Measurements from ENCODE around the gene CDC42BPA.

Gene CDC42BPA, protein sequence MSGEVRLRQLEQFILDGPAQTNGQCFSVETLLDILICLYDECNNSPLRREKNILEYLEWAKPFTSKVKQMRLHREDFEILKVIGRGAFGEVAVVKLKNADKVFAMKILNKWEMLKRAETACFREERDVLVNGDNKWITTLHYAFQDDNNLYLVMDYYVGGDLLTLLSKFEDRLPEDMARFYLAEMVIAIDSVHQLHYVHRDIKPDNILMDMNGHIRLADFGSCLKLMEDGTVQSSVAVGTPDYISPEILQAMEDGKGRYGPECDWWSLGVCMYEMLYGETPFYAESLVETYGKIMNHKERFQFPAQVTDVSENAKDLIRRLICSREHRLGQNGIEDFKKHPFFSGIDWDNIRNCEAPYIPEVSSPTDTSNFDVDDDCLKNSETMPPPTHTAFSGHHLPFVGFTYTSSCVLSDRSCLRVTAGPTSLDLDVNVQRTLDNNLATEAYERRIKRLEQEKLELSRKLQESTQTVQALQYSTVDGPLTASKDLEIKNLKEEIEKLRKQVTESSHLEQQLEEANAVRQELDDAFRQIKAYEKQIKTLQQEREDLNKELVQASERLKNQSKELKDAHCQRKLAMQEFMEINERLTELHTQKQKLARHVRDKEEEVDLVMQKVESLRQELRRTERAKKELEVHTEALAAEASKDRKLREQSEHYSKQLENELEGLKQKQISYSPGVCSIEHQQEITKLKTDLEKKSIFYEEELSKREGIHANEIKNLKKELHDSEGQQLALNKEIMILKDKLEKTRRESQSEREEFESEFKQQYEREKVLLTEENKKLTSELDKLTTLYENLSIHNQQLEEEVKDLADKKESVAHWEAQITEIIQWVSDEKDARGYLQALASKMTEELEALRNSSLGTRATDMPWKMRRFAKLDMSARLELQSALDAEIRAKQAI (N-terminal part only)

DNA sequence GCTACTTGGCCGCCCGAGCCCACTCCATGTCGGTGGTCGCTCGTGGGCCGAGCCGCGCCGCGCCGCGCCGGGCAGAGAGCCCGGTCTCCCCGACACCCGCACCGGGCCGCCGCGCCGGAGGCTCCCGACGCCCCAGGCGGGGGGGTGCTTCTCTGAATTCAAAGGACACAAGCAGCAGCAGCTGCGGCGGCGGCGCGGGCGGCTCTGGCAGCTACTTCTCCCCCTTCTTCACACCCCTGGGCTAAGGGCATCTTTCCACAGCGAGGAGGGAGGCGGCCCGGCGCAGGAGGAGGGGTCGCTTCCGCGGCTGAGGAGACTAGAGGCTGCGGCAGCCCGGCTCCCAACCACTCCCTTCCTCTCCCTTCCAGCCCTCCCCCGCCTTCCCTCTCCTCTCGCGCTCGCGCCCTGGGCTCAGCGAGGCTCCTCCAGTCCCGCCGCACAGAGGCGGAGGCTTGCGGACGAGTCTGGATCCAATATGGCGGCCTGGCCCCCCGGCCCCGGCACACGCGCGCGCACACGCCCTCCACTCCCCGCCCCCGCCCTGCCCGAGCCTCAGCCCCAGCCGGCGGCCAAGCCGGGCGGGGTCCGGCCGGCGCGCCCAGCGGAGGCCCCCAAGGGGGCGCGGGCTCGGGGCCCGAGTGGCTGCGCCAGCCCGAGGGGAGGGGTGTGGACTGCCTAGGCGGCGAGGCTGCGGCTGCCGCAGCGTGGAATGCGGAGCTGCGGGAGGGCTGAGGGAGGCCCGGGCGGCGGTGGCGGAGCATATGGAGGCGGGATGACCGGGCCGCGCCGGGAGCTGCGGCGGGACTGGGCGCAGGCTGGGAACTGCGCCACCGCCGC is at the start of gene CDC42BPA:
TSS of gene CDC42BPA (minus strand) at position 477 of the 837 bp plus-strand sequence. CDS start 1,310 bp downstream, outside the sequence.
- TF ChIP-seq EZH2 (IDR thresholded peaks at IDR 0.05) (no peak), POLR2AphosphoS5 (IDR thresholded peaks at IDR 0.05; ENCODE audit: borderline replicate concordance, low read depth, low read length) (peak; percentile 74)
- DNase-seq (ENCODE audit: low read depth, low spot score) = no peak

GRCh38 chr1:227368009-227368408 is 49.7 kb upstream of the CDC42BPA start:
- Histone ChIP-seq H3K9me3 (ENCODE audit: low read depth, low read length) (no peaks in the 10 kb centered on the region), H3K36me3 (ENCODE audit: insufficient read depth, low read length) (no peaks in the 10 kb centered on the region), H3K27ac (no peak overlapping the region), H3K9ac (ENCODE audit: insufficient read length) (no peak overlapping the region), H3K4me3 (no peak overlapping the region)
- no peak for DNase-seq (ENCODE audit: low read depth, low spot score)
- TF ChIP-seq EZH2 (IDR thresholded peaks at IDR 0.05) = no peak
- no peak for TF ChIP-seq POLR2AphosphoS5 (IDR thresholded peaks at IDR 0.05; ENCODE audit: borderline replicate concordance, low read depth, low read length)
- TF ChIP-seq FOXP2 (optimal IDR thresholded peaks at IDR 0.05; ENCODE audit: control extremely low read depth, extremely low read length, insufficient read depth) = no peak

More for the DNA sequence above, at the start of gene CDC42BPA:
- H3K9me3 ChIP-seq (ENCODE audit: low read depth, low read length) = no peaks in the 10 kb centered on the region
- H3K9ac ChIP-seq (ENCODE audit: insufficient read length) = peak within 1 kb of the TSS; percentile 90
- H3K4me3 ChIP-seq = peak within 1 kb of the TSS; percentile 79
- H3K36me3 ChIP-seq (ENCODE audit: insufficient read depth, low read length) = peaks cover under 1% of the 10 kb centered on the region; the same call in 1 of the 2 replicates
- peak within 1 kb of the TSS; percentile 91 for H3K27ac ChIP-seq

DNA sequence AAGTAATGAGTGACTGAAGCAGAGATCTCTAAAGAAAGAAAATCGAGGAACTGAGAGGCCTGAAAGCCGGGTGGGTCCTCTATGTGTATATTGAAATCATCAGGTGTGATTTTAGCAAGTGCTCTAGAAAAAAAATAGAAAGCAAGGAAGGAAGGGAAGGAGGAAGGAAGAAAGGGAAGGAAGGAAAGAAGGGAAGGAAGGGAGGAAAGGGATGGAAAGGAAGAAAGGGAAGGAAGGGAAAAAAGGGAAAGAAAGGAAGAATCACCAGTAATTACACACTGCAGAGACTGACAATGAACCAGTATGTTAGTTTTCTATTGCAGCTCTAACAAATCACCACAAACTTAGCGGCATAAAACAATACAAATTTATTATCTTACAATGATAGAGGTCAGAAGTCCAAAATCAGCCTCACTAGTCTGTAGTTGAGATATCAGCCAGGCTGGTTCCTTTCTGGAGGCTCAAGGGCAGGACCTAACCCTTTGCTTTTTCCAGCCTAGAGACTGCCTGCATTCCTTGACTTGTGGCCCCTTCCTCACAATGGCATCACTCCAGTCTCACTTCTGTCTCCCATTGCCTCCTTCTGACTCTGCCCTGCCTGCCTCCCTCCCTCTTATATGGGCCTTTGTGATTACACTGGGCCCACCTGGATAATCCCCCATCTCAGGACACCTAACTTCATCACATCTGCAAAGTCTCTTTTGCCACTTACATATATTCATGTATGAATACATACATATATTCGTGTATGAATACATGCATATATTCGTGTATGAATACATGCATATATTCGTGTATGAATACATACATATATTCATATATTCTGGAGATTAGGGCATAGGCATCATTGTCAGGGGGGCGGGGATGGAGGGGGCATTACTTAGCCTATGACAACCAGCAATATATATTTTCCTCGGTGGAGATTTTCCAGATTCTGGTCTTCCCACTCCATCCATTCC is 47.5 kb upstream of the CDC42BPA start:
- no peak overlapping the region for H3K27ac ChIP-seq
- DNase-seq (ENCODE audit: low read depth, low spot score) = no peak
- no peak overlapping the region for H3K4me3 ChIP-seq
- no peaks in the 10 kb centered on the region for H3K9me3 ChIP-seq (ENCODE audit: low read depth, low read length)
- TF ChIP-seq FOXP2 (optimal IDR thresholded peaks at IDR 0.05; ENCODE audit: control extremely low read depth, extremely low read length, insufficient read depth) = no peak
- H3K9ac ChIP-seq (ENCODE audit: insufficient read length) = no peak overlapping the region
- H3K36me3 ChIP-seq (ENCODE audit: insufficient read depth, low read length) = no peaks in the 10 kb centered on the region

- DNase-seq (ENCODE audit: low read depth, low spot score) = no peak
- Histone ChIP-seq H3K4me3 (no peak overlapping the region), H3K9ac (ENCODE audit: insufficient read length) (no peak overlapping the region), H3K36me3 (ENCODE audit: insufficient read depth, low read length) (no peaks in the 10 kb centered on the region), H3K27ac (no peak overlapping the region), H3K9me3 (ENCODE audit: low read depth, low read length) (no peaks in the 10 kb centered on the region)
- TF ChIP-seq EZH2 (IDR thresholded peaks at IDR 0.05) (no peak), FOXP2 (optimal IDR thresholded peaks at IDR 0.05; ENCODE audit: control extremely low read depth, extremely low read length, insufficient read depth) (no peak), POLR2AphosphoS5 (IDR thresholded peaks at IDR 0.05; ENCODE audit: borderline replicate concordance, low read depth, low read length) (no peak)
Measured at GRCh38 chr1:227364657-227365056, 46.4 kb upstream of the CDC42BPA start.

DNA sequence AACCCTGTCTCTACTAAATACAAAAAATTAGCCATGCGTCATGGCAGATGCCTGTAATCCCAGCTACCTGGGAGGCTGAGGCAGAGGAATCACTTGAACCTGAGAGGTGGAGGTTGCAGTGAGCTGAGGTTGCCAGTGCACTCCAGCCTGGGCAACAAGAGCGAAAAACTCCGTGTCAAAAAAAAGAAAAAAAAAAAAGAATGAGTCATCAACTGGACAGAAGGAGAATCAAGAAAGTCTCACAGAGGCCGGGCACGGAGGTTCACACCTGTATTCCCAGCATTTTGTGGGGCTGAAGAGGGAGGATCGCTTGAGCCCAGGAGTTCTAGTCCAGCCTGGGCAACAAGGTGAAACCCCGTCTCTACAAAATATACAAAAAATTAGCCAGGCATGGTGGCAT is 45.5 kb upstream of the CDC42BPA start:
- Histone ChIP-seq H3K4me3 (no peak overlapping the region), H3K27ac (no peak overlapping the region), H3K9ac (ENCODE audit: insufficient read length) (no peak overlapping the region), H3K36me3 (ENCODE audit: insufficient read depth, low read length) (no peaks in the 10 kb centered on the region), H3K9me3 (ENCODE audit: low read depth, low read length) (no peaks in the 10 kb centered on the region)
- TF ChIP-seq EZH2 (IDR thresholded peaks at IDR 0.05) (no peak), FOXP2 (optimal IDR thresholded peaks at IDR 0.05; ENCODE audit: control extremely low read depth, extremely low read length, insufficient read depth) (no peak), POLR2AphosphoS5 (IDR thresholded peaks at IDR 0.05; ENCODE audit: borderline replicate concordance, low read depth, low read length) (no peak)
- no peak for DNase-seq (ENCODE audit: low read depth, low spot score)

- DNase-seq (ENCODE audit: low read depth, low spot score) = no peak
- no peak overlapping the region for H3K4me3 ChIP-seq
- H3K9me3 ChIP-seq (ENCODE audit: low read depth, low read length) = no peaks in the 10 kb centered on the region
- H3K36me3 ChIP-seq (ENCODE audit: insufficient read depth, low read length) = no peaks in the 10 kb centered on the region
- TF ChIP-seq FOXP2 (optimal IDR thresholded peaks at IDR 0.05; ENCODE audit: control extremely low read depth, extremely low read length, insufficient read depth) (no peak), EZH2 (IDR thresholded peaks at IDR 0.05) (no peak), POLR2AphosphoS5 (IDR thresholded peaks at IDR 0.05; ENCODE audit: borderline replicate concordance, low read depth, low read length) (no peak)
- no peak overlapping the region for H3K27ac ChIP-seq
- no peak overlapping the region for H3K9ac ChIP-seq (ENCODE audit: insufficient read length)
Measured at GRCh38 chr1:227362039-227362438, 43.7 kb upstream of the CDC42BPA start.

DNA sequence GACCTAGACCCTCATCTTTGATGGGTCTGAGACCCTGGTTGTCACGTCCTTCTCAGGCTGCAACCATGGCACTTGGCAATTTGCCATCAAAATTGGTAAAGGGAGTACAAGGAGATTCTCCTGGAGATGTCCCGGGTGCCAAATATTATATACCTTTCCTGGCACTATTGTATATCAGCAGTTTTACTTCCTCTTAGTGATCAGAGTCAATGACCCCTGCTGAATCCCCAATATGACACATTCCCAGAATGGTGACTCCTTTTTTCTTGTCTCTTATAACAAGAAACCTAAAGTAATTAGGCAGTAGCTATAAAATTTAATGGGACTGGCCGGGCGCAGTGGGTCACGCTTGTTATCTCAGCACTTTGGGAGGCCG is 39.6 kb upstream of the CDC42BPA start:
- TF ChIP-seq FOXP2 (optimal IDR thresholded peaks at IDR 0.05; ENCODE audit: control extremely low read depth, extremely low read length, insufficient read depth) (no peak), EZH2 (IDR thresholded peaks at IDR 0.05) (no peak), POLR2AphosphoS5 (IDR thresholded peaks at IDR 0.05; ENCODE audit: borderline replicate concordance, low read depth, low read length) (no peak)
- H3K9ac ChIP-seq (ENCODE audit: insufficient read length) = no peak overlapping the region
- no peak overlapping the region for H3K4me3 ChIP-seq
- H3K9me3 ChIP-seq (ENCODE audit: low read depth, low read length) = no peaks in the 10 kb centered on the region
- no peaks in the 10 kb centered on the region for H3K36me3 ChIP-seq (ENCODE audit: insufficient read depth, low read length)
- H3K27ac ChIP-seq = no peak overlapping the region
- DNase-seq (ENCODE audit: low read depth, low spot score) = no peak

Measured in SK-N-MC (cell line).